ENCODE results near the gene ZAP70. TPM values are rescaled to one million over a fixed set of nuclear protein-coding genes. Genes with fewer than 3 reads are reported as not detected.

The ZAP70 gene
- total and polyA plus RNA-seq, 2 of the 13 experiments (the other 11 are each of a cell fraction or from before 2014, with no cell fraction given), result 0.51 to 4.0 TPM

DNA sequence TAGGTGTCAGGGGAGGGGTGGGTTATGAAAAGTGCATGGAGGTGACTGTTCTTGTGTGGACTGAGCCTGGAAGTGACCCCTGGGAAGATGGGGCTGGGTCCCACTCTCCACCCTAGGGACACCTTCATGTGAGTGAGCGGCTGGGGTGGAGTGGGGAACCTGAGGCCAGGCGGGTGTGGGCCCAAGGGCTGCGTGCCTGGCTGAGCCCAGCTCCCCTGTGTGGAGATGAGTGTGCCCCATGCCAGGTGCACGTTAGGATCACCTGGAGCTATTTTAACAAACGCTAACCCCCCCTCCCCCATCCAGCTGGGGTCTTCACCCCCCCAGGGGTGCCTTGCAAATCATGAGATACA is 26.5 kb downstream of the ZAP70 start:
- 30% methylated on average over 5 of the region's 5 CpGs for WGBS (ENCODE audit: low lambda C conversion rate)
- Histone ChIP-seq H3K9ac (ENCODE audit: insufficient read depth, low read depth, low read length) (no peak overlapping the region), H3K79me2 (ENCODE audit: insufficient read depth, low read length) (no peaks in the 10 kb centered on the region), H3K27ac (ENCODE audit: extremely low read length, insufficient read depth, low read length) (no peak overlapping the region), H3K4me2 (ENCODE audit: low read depth, low read length) (no peak overlapping the region), H3K36me3 (replicated peaks in 1 of 2; ENCODE audit: control insufficient read depth in 1 of 2, insufficient read depth in 2 of 2, low read length in 2 of 2) (no peaks in the 10 kb centered on the region), H4K20me1 (ENCODE audit: insufficient read depth, low read length) (no peaks in the 10 kb centered on the region), H3K27me3 (ENCODE audit: control insufficient read depth in 1 of 2, insufficient read depth in 2 of 2, low read length in 2 of 2) (peaks cover 2 to 27% of the 10 kb centered on the region in 2 experiments; a peak in 4 of 5 replicates), H3K4me1 (ENCODE audit: insufficient read depth, low read length) (peaks cover 35% of the 10 kb centered on the region), H2AFZ (ENCODE audit: low read length) (no peak overlapping the region), H3K9me3 (ENCODE audit: low read length) (no peaks in the 10 kb centered on the region), H3K4me3 (replicated peaks in 1 of 3; ENCODE audit: insufficient read depth in 1 of 3, low read depth in 2 of 3, low read length in 3 of 3) (no peak overlapping the region)
- no TSS peak for BruUV-seq (replicated peaks)
- no peak for DNase-seq (ENCODE audit: low spot score)
- no peak for TF ChIP-seq STAT5B (CRISPR knock-in tag; IDR thresholded peaks at IDR 0.05)
- TF ChIP-seq ZNF577 (CRISPR knock-in tag; IDR thresholded peaks at IDR 0.05; ENCODE audit: borderline replicate concordance, low read depth), result no peak
- TF ChIP-seq DNMT1 (CRISPR knock-in tag; IDR thresholded peaks at IDR 0.05), result no peak
- no peak for TF ChIP-seq MTF1 (CRISPR knock-in tag; IDR thresholded peaks at IDR 0.05)
- TF ChIP-seq CAMTA2 (CRISPR knock-in tag; IDR thresholded peaks at IDR 0.05; ENCODE audit: borderline replicate concordance), result no peak
- ATAC-seq, result peak; percentile 4; the same call in 2 of the 3 replicates
- no peak for FAIRE-seq
- intact Hi-C loops (cut with micrococcal nuclease; ENCODE audit: unreplicated experiment) (loop anchor here (1.0 kb wide), 2 partner anchors 529 to 645 kb away; no protein-coding TSS in a partner anchor), in situ Hi-C loops (cut with HindIII; ENCODE audit: extremely low pct_ligation_motif_present, low pct_unique_long_range_greater_than_20kb) (loop anchor here (5.0 kb wide), 1 partner anchor 38 kb away; no protein-coding TSS in a partner anchor)
- CTCF ChIA-PET (ENCODE audit: low intra/inter-chr PET ratio, low total read pairs), result interaction anchor here (1.3 to 1.5 kb wide), 2 partner anchors 529 to 645 kb away, joined by 10 to 15 read pairs; no protein-coding TSS in a partner anchor
- POLR2A ChIA-PET, result no interaction called here

DNA sequence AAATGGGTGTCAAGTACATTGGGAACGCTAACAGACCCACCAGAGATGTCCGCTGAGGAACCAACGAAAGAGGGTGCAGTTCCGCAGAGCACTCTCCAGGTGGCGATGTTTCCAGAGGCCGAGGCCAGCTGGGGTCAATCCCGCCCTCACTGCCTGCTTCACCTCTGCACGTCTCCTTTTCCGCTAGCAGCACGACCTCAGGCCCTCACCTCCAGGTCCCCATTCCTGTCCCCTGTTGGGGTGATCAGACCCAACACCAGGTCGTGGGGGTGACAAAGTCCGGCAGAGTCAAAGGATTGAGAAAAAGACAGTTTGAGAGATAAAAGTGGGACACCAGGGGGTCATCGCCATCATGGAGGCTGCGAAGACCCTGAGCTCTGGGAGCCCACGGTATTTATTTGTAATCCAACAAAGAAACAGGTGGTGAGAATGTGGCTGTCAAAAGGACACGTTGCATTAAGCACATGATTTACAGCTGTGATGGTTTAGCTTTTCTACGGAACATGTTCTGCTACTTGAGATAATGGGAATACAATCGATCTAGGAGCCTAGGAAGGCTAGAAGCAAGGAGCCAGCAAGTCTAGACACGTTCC is 27.3 kb downstream of the ZAP70 start:
- Histone ChIP-seq H3K4me3 (replicated peaks in 1 of 3; ENCODE audit: insufficient read depth in 1 of 3, low read depth in 2 of 3, low read length in 3 of 3) (peak overlapping the region in 1 of 3 experiments; percentile 44; a peak in 1 of 6 replicates), H2AFZ (ENCODE audit: low read length) (no peak overlapping the region), H3K27ac (ENCODE audit: extremely low read length, insufficient read depth, low read length) (no peak overlapping the region), H4K20me1 (ENCODE audit: insufficient read depth, low read length) (no peaks in the 10 kb centered on the region), H3K9ac (ENCODE audit: insufficient read depth, low read depth, low read length) (no peak overlapping the region), H3K79me2 (ENCODE audit: insufficient read depth, low read length) (no peaks in the 10 kb centered on the region), H3K36me3 (replicated peaks in 1 of 2; ENCODE audit: control insufficient read depth in 1 of 2, insufficient read depth in 2 of 2, low read length in 2 of 2) (no peaks in the 10 kb centered on the region), H3K4me2 (ENCODE audit: low read depth, low read length) (peak overlapping the region; percentile 71), H3K4me1 (ENCODE audit: insufficient read depth, low read length) (peaks cover 35% of the 10 kb centered on the region), H3K27me3 (ENCODE audit: control insufficient read depth in 1 of 2, insufficient read depth in 2 of 2, low read length in 2 of 2) (peaks cover 2 to 27% of the 10 kb centered on the region in 2 experiments; a peak in 4 of 5 replicates), H3K9me3 (ENCODE audit: low read length) (no peaks in the 10 kb centered on the region)
- ATAC-seq (peak; percentile 71), FAIRE-seq (peak; percentile 98), DNase-seq (ENCODE audit: low spot score) (peak; percentile 54)
- CTCF ChIA-PET (ENCODE audit: low intra/inter-chr PET ratio, low total read pairs), result interaction anchor here (1.3 to 1.5 kb wide), 2 partner anchors 529 to 644 kb away, joined by 10 to 15 read pairs; no protein-coding TSS in a partner anchor
- 26% methylated on average over 19 of the region's 19 CpGs for WGBS (ENCODE audit: low lambda C conversion rate)
- no TSS peak for BruUV-seq (replicated peaks)
- intact Hi-C loops (cut with micrococcal nuclease; ENCODE audit: unreplicated experiment), result loop anchor here (1.0 kb wide), 2 partner anchors 529 to 645 kb away; no protein-coding TSS in a partner anchor
- in situ Hi-C loops (cut with HindIII; ENCODE audit: extremely low pct_ligation_motif_present, low pct_unique_long_range_greater_than_20kb), result loop anchor here (5.0 kb wide), 1 partner anchor 38 kb away; no protein-coding TSS in a partner anchor
- POLR2A ChIA-PET, result no interaction called here
- TF ChIP-seq, protein P1, sequence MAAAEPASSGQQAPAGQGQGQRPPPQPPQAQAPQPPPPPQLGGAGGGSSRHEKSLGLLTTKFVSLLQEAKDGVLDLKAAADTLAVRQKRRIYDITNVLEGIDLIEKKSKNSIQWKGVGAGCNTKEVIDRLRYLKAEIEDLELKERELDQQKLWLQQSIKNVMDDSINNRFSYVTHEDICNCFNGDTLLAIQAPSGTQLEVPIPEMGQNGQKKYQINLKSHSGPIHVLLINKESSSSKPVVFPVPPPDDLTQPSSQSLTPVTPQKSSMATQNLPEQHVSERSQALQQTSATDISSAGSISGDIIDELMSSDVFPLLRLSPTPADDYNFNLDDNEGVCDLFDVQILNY (CRISPR knock-in tag; conservative IDR thresholded peaks at IDR 0.05), result no peak
- TF ChIP-seq NR2F1 (CRISPR knock-in tag; IDR thresholded peaks at IDR 0.05) (peak; percentile 86 to 90), ZNF274 (CRISPR knock-in tag; IDR thresholded peaks at IDR 0.05) (peak; percentile 64), ELF3 (CRISPR knock-in tag; IDR thresholded peaks at IDR 0.05) (0 out of 2 replicates have a peak, but pooled peaks have one; percentile 31), ZNF263 (CRISPR knock-in tag; IDR thresholded peaks at IDR 0.05) (no peak), CEBPG (CRISPR knock-in tag; IDR thresholded peaks at IDR 0.05) (no peak), SMARCC2 (IDR thresholded peaks at IDR 0.05) (no peak)
- TF ChIP-seq, protein P2, sequence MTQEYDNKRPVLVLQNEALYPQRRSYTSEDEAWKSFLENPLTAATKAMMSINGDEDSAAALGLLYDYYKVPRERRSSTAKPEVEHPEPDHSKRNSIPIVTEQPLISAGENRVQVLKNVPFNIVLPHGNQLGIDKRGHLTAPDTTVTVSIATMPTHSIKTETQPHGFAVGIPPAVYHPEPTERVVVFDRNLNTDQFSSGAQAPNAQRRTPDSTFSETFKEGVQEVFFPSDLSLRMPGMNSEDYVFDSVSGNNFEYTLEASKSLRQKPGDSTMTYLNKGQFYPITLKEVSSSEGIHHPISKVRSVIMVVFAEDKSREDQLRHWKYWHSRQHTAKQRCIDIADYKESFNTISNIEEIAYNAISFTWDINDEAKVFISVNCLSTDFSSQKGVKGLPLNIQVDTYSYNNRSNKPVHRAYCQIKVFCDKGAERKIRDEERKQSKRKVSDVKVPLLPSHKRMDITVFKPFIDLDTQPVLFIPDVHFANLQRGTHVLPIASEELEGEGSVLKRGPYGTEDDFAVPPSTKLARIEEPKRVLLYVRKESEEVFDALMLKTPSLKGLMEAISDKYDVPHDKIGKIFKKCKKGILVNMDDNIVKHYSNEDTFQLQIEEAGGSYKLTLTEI (CRISPR knock-in tag; conservative IDR thresholded peaks at IDR 0.05), result no peak
- TF ChIP-seq, protein P3, sequence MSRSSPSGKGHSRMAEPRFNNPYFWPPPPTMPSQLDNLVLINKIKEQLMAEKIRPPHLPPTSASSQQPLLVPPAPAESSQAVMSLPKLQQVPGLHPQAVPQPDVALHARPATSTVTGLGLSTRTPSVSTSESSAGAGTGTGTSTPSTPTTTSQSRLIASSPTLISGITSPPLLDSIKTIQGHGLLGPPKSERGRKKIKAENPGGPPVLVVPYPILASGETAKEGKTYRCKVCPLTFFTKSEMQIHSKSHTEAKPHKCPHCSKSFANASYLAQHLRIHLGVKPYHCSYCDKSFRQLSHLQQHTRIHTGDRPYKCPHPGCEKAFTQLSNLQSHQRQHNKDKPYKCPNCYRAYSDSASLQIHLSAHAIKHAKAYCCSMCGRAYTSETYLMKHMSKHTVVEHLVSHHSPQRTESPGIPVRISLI (CRISPR knock-in tag; IDR thresholded peaks at IDR 0.05; ENCODE audit: borderline replicate concordance), result no peak
